ENCODE measurements around the gene RHEX. TPM values are rescaled to one million over a fixed set of nuclear protein-coding genes. Genes with fewer than 3 reads are reported as not detected.

The RHEX gene
- total RNA-seq, 1 donor from 2014 or later: not detected

DNA sequence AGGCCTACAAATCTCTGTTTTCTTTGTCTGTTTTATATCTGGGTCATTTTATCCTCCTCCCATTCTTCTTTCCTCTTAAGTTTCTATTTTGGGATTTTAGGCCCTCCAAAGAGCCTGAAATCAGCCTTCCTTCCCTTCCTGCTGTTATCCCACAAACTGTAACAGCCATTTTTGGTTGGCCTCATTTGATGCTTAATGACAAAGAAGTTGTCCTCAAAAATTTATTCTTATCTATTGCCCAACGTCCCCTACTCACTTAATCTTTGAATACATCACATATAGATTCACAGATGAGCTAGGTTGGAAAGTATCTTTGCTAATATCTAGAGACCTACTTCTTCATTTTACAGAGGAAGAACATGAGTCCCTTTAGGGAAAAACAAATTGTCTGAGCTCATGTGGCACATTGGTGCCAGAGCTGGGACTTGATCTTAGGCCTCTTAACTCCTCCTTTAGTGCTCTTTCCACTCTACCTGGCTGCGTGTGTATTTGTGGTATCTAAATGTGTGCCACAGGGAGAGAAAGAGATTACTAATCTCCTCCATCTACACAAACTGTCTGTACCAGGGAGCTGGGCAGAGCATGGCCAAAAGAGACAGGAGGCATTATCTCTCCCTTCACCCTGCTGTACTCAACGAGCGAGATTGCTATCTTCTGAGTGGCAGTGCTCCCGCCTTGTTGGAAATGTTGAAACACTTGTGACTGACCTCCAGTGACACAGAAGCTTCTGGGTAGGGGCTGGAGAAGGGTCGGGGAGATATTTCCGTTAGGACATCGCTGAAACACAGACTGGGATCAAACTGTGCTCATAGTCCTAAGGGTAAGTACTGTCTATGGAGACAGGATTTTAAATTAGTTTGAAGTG is 30.1 kb downstream of the RHEX start:
- TF ChIP-seq, protein P1, sequence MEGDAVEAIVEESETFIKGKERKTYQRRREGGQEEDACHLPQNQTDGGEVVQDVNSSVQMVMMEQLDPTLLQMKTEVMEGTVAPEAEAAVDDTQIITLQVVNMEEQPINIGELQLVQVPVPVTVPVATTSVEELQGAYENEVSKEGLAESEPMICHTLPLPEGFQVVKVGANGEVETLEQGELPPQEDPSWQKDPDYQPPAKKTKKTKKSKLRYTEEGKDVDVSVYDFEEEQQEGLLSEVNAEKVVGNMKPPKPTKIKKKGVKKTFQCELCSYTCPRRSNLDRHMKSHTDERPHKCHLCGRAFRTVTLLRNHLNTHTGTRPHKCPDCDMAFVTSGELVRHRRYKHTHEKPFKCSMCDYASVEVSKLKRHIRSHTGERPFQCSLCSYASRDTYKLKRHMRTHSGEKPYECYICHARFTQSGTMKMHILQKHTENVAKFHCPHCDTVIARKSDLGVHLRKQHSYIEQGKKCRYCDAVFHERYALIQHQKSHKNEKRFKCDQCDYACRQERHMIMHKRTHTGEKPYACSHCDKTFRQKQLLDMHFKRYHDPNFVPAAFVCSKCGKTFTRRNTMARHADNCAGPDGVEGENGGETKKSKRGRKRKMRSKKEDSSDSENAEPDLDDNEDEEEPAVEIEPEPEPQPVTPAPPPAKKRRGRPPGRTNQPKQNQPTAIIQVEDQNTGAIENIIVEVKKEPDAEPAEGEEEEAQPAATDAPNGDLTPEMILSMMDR (IDR thresholded peaks at IDR 0.05): no peak
- Mint-ChIP-seq H3K4me1 (ENCODE audit: low read depth) (no peaks in the 10 kb centered on the region), H3K36me3 (ENCODE audit: low read depth) (no peaks in the 10 kb centered on the region), H3K4me3 (ENCODE audit: unreplicated experiment) (no peak overlapping the region), H3K27me3 (ENCODE audit: low read depth) (peaks cover 23% of the 10 kb centered on the region), H3K9me3 (ENCODE audit: low read depth) (no peaks in the 10 kb centered on the region), H3K27ac (ENCODE audit: unreplicated experiment) (no peak overlapping the region)
- no peak for DNase-seq (ENCODE audit: low spot score)

DNA sequence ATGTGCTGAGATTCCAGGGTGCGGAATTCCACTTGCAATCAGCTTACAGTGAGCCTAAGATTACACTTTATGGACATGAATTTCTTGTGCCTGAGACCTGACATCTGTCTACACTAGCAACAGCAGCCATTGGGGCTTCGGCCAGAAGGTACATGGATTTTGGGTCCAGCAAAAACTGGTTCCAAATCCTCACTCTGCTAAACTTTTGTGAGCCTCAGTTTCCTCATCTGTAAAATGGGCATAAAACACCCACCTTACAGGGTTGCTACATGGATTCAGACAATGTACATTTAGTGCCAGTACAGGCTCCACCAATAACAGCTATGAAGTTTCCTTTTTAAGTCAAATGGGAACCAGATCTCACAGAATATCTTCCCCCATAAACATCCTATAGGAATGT is 30.8 kb downstream of the RHEX start:
- no peak for DNase-seq (ENCODE audit: low spot score)
- H3K36me3 Mint-ChIP-seq (ENCODE audit: low read depth): no peaks in the 10 kb centered on the region
- H3K27ac Mint-ChIP-seq (ENCODE audit: unreplicated experiment): no peak overlapping the region
- H3K9me3 Mint-ChIP-seq (ENCODE audit: low read depth): no peaks in the 10 kb centered on the region
- H3K4me1 Mint-ChIP-seq (ENCODE audit: low read depth): no peaks in the 10 kb centered on the region
- no peak overlapping the region for H3K4me3 Mint-ChIP-seq (ENCODE audit: unreplicated experiment)
- peaks cover 23% of the 10 kb centered on the region for H3K27me3 Mint-ChIP-seq (ENCODE audit: low read depth)
- TF ChIP-seq, protein P1 (IDR thresholded peaks at IDR 0.05): no peak

DNA sequence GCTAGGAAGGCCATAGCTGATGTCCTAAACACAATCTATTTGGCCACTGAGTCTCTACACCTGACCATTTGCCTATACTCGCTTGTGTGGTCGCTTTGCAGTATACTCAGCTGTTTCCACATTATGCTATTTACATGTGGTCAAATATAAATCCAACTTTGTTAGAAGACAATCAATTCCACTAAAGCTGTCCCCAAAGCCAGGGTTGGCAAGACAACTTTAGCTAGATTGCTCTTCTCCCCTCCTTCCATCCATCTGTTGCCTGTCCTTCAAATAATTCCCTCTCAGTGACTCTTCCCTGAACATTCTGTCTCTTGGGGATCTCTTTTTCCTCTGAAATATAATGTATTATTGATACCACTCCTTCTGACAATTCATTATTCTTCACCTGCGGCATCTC is 34.1 kb downstream of the RHEX start:
- Mint-ChIP-seq H3K27ac (ENCODE audit: unreplicated experiment) (no peak overlapping the region), H3K4me3 (ENCODE audit: unreplicated experiment) (no peak overlapping the region), H3K4me1 (ENCODE audit: low read depth) (no peaks in the 10 kb centered on the region), H3K27me3 (ENCODE audit: low read depth) (peaks cover 22% of the 10 kb centered on the region), H3K36me3 (ENCODE audit: low read depth) (peaks cover 2% of the 10 kb centered on the region), H3K9me3 (ENCODE audit: low read depth) (no peaks in the 10 kb centered on the region)
- TF ChIP-seq, protein P1 (IDR thresholded peaks at IDR 0.05): no peak
- DNase-seq (ENCODE audit: low spot score): no peak

- Mint-ChIP-seq H3K27ac (ENCODE audit: unreplicated experiment) (no peak overlapping the region), H3K36me3 (ENCODE audit: low read depth) (peaks cover 2% of the 10 kb centered on the region), H3K4me1 (ENCODE audit: low read depth) (no peaks in the 10 kb centered on the region), H3K9me3 (ENCODE audit: low read depth) (no peaks in the 10 kb centered on the region), H3K27me3 (ENCODE audit: low read depth) (peaks cover 26% of the 10 kb centered on the region), H3K4me3 (ENCODE audit: unreplicated experiment) (no peak overlapping the region)
- TF ChIP-seq, protein P1 (IDR thresholded peaks at IDR 0.05): no peak
- DNase-seq (ENCODE audit: low spot score): no peak
These were observed 36.4 kb downstream of the RHEX start for GRCh38 chr1:206089341-206089740.

GRCh38 chr1:206094024-206094423 is 41.1 kb downstream of the RHEX start:
- no peak for DNase-seq (ENCODE audit: low spot score)
- Mint-ChIP-seq H3K9me3 (ENCODE audit: low read depth) (no peaks in the 10 kb centered on the region), H3K27me3 (ENCODE audit: low read depth) (peaks cover 31% of the 10 kb centered on the region), H3K27ac (ENCODE audit: unreplicated experiment) (no peak overlapping the region), H3K4me1 (ENCODE audit: low read depth) (no peaks in the 10 kb centered on the region), H3K4me3 (ENCODE audit: unreplicated experiment) (no peak overlapping the region), H3K36me3 (ENCODE audit: low read depth) (peaks cover 2% of the 10 kb centered on the region)
- TF ChIP-seq, protein P1 (IDR thresholded peaks at IDR 0.05): no peak

Measured in chondrocyte (in vitro differentiated cells).